Retinal pigment epithelial cell (primary cell): ENCODE data around the gene ADGRE3.

Experiments
- DNase-seq: peaks from one replicate; pipeline ENCODE4 v3.0.0-alpha.2; 2010; ENCODE audit warnings: low read depth
- H3K4me3 ChIP-seq: 2 replicates; pipeline ENCODE4 v1.5.1; 2011; ENCODE audit warnings: mild to moderate bottlenecking, low read length, control low read depth, moderate library complexity
- TF ChIP-seq, protein P1 (sequence below): conservative IDR thresholded peaks from 2 replicates; pipeline ENCODE4 v1.5.1; 2011; ENCODE audit warnings: low read depth, low read length, control low read depth, inconsistent platforms

Gene ADGRE3

DNA sequence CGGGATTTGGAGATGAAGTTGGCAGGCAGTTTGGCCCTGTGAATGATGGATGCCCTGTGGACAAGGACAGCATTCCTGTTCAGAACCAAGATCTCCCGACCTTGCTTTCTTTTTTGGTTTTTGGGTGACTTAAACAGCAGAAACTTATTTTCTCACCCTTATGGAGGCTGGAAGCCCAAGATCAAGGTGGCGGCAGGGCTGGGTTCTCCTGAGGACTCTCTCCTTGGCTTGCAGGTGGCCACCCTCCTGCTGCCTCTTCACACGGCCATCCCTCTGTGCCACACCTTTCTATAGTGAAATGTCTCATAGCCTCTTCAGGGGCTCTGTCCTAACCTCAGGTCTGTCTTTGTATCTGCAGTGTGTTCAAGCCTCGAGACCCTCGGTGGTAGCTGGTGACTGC is 29.2 kb upstream of the ADGRE3 start:
- no peak for DNase-seq
- TF ChIP-seq, protein P1, sequence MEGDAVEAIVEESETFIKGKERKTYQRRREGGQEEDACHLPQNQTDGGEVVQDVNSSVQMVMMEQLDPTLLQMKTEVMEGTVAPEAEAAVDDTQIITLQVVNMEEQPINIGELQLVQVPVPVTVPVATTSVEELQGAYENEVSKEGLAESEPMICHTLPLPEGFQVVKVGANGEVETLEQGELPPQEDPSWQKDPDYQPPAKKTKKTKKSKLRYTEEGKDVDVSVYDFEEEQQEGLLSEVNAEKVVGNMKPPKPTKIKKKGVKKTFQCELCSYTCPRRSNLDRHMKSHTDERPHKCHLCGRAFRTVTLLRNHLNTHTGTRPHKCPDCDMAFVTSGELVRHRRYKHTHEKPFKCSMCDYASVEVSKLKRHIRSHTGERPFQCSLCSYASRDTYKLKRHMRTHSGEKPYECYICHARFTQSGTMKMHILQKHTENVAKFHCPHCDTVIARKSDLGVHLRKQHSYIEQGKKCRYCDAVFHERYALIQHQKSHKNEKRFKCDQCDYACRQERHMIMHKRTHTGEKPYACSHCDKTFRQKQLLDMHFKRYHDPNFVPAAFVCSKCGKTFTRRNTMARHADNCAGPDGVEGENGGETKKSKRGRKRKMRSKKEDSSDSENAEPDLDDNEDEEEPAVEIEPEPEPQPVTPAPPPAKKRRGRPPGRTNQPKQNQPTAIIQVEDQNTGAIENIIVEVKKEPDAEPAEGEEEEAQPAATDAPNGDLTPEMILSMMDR = no peak
- no peak overlapping the region for H3K4me3 ChIP-seq

DNA sequence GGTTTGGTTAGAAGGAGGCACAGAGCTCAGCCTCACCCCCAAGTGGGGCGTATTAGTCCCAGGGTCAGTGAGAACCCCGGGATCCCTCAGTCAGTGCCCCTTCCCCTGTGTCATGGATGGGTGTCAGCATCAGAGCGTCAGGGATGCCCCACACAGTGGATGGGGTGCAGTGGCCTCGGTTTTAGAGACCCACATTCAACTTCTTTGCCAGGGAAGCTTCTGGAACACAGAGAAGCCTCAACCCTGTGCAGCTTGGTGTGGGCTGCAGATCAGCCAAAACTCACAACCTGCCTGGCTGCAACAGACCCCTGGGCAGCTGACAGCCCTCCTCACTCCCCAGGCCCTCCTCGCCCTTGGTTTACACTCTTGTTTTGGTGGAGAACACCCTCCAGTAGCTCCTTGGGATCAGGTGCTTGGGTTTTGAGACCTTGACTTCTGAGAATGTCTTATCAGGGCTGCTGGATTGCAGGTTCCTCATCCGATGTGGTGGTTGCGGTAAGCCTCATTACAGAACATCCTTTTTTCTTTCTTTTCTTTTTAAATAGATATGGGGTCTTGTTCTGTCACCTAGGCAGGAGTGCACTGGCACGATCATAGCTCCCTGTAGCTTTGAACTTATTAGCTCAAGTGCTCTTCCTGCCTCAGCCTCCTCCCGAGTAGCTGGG is 26.2 kb upstream of the ADGRE3 start:
- no peak overlapping the region for H3K4me3 ChIP-seq
- no peak for DNase-seq
- TF ChIP-seq, protein P1 = no peak

DNA sequence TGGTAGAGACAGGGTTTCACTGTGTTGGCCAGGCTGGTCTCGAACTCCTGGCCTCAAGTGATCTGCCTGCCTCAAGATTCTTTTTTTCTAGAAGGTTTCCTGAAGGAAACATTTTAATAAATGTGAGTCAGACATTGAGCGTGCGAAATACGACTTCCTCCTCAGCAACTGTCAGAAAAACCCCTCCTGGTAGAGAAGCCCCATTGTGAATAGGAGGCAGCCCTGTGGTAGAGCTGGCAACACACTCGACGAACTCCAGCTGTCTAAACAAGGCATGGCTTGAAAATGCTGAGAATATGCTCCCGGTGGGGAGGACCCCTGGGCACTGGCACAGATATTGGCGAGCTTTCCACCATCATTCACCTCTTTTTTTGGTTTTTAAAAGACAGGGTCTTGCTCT is 25.0 kb upstream of the ADGRE3 start:
- DNase-seq = no peak
- TF ChIP-seq, protein P1 = no peak
- H3K4me3 ChIP-seq = no peak overlapping the region

DNA sequence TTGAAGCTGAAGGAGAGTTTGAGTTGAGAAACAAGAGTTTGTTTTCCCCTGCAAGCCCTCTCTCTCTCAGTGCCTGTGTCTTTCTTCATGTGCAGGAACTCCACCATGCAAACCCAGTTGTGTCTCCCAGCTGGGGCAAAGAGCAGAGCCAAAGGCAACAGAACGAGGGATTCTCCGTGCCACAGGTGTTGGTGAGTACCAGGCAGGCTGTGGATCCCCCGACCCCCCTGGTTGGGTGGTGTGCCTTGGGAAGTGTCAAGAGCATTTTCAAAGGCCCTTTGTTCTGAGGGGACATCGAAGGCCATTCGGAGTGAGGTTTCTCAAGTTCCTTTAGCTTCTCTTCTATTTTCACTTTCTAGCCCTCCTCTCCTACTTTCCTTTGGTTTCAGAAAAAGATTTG is 20.8 kb upstream of the ADGRE3 start:
- DNase-seq = no peak
- no peak overlapping the region for H3K4me3 ChIP-seq
- TF ChIP-seq, protein P1 = no peak

DNA sequence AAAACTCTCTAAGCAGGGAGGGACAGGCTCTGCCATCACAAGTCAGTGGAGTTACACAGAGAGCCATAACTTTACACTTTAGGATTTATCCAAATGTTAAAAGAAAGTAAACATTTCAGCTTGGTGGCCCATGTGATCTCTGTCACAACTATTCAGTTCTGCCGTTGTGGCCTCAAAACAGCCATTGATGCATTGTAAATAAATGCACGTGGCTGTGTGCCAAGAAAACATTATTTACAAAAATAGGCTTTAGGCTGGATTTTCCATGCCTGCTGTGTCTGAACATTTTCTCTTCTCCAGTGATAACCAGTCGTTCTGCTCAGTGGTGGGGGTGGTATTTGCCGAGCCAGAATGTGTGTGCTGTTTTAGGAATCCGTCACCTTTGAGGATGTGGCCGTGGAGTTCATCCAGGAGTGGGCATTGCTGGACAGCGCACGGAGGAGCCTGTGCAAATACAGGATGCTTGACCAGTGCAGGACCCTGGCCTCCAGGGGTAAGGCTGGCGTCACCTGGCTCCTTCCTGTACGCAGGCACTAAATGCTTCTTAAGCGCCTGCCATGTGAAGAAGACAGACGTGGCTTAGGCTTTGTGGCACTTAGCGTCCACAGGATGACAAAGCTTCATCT is 20.1 kb upstream of the ADGRE3 start:
- TF ChIP-seq, protein P1 = no peak
- no peak overlapping the region for H3K4me3 ChIP-seq
- no peak for DNase-seq

DNA sequence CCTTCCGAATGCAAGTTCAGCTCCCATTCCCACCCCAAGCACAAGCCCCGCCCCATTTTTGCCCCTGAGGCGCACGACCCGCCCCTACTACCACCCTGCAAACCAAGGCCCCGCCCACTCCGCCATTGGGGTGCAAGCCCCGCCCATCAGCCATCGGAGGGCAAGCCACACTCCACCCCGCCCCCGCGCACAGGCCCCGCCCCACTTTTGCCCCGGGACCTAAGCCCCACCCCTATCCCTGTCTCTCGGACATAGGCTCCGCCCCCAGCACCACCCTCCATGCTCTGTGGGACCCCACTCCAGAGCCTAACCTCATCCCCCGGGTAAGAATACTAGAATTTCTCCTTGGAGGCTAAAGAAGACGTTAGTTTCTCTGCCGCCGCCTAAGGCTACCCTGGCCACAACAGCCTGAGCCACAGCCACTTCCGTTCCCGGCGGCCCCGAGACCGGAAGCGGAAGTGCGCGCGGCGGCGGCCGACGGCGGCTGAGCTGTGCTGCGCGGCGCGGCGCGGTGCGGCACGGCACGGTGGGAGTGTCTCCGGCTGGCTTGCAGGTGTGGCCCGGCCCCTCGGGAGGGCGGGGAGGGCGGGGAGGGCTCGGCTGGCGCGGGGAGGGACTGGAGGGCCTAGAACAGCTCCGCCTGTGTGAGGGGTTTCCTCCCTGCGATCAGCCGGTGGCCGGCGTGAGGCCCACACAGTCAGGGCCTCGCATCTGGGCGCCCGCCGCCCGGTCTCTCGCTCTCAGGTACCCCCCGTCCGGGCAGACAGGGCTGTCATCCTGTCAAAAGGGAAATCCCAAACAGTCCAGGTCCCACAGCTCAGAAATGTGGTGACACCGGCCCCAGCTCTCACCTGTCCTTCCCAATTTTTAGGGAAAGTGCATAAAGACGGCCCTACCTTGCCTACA is 15.2 kb upstream of the ADGRE3 start, which contains the start of gene ZNF333:
ZNF333 (plus strand) TSS at position 451 of the 906 bp plus-strand sequence. CDS start 3,444 bp downstream, outside the sequence.
- H3K4me3 ChIP-seq = peak within 1 kb of the TSS; percentile 93
- TF ChIP-seq, protein P1 = no peak
- peak; percentile 30 for DNase-seq
